DMS 273 (cell line): Measurements from ENCODE around the gene ZNF469.

Experiments
- DNase-seq: peaks from one replicate; lab custom pipeline; 2025; ENCODE audit not compliant: unreplicated experiment; lab: John Stamatoyannopoulos, UW

ZNF469 gene

DNA sequence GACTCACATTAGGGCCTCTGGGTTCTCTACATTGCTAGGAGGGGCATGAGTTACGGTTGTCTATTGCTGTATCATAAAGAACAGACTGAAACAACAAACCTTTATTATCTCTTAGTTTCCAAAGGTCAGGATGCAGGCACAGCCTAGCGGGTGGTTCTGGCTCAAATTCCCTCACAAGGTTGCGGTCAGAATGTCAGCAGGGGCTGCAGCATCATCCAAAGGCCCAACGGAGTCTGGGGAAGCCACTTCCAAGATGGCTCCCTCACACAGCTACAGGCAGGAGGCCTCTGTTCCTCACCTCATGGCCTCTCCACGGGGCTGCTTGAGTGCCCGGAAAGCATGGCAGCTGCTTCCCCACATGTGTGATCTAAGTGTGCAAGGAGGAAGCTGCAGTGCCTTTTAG is 40.7 kb downstream of the ZNF469 start:
- no peak for DNase-seq

GRCh38 chr16:88424587-88425235 is 42.0 kb downstream of the ZNF469 start:
- DNase-seq: peak; percentile 72

GRCh38 chr16:88426018-88426417 is 43.3 kb downstream of the ZNF469 start:
- DNase-seq: no peak

DNA sequence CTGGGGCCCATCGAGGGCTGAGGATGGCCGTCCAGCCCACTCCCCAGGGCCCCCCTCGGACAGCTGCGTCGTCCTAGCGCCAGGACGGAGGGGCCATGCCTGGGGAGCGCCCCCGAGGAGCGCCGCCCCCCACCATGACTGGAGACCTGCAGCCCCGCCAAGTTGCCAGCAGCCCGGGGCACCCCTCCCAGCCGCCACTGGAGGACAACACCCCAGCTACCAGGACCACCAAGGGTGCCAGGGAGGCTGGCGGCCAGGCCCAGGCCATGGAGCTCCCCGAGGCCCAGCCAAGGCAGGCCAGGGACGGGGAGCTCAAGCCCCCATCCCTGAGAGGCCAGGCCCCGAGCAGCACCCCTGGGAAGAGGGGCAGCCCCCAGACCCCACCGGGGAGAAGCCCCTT is 44.6 kb downstream of the ZNF469 start:
- no peak for DNase-seq

GRCh38 chr16:88428156-88428555 is 45.4 kb downstream of the ZNF469 start:
- no peak for DNase-seq

DNA sequence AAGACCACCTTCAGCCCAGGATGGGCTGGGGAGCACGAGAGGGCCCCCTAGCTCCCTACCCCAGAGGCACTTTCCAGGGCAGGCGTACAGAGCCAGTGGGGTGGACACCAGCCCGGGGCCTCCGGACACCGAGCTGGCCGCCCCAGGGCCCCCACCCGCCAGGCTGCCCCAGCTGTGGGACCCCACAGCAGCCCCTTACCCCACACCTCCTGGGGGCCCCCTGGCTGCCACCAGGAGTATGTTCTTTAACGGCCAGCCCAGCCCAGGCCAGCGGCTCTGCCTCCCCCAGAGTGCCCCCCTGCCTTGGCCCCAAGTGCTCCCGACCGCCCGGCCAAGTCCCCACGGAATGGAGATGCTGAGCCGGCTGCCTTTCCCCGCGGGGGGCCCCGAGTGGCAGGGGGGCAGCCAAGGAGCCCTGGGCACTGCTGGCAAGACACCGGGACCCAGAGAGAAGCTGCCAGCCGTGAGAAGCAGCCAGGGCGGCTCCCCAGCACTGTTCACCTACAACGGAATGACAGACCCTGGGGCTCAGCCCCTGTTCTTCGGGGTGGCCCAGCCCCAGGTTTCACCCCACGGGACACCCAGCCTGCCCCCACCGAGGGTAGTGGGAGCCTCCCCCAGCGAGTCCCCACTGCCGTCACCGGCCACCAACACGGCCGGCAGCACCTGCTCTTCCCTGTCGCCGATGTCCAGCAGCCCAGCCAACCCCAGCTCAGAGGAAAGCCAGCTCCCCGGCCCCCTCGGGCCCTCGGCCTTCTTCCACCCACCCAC is 46.0 kb downstream of the ZNF469 start:
- DNase-seq: no peak

GRCh38 chr16:88429387-88430184 is 46.8 kb downstream of the ZNF469 start:
- DNase-seq: no peak

DNA sequence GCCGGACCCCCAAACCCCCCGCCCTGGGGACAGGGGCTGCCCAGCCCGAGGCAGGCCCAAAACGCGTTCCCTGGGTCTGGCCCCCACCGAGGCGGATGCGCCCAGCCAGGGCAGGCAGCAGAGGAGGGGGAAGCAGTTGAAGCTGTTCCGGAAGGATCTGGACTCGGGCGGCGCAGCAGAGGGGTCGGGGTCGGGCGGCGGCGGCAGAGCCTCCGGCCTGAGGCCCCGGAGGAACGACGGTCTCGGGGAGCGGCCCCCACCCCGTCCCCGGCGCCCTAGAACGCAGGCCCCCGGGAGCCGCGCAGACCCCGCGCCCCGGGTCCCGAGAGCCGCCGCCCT is 47.4 kb downstream of the ZNF469 start:
- DNase-seq: no peak

DNA sequence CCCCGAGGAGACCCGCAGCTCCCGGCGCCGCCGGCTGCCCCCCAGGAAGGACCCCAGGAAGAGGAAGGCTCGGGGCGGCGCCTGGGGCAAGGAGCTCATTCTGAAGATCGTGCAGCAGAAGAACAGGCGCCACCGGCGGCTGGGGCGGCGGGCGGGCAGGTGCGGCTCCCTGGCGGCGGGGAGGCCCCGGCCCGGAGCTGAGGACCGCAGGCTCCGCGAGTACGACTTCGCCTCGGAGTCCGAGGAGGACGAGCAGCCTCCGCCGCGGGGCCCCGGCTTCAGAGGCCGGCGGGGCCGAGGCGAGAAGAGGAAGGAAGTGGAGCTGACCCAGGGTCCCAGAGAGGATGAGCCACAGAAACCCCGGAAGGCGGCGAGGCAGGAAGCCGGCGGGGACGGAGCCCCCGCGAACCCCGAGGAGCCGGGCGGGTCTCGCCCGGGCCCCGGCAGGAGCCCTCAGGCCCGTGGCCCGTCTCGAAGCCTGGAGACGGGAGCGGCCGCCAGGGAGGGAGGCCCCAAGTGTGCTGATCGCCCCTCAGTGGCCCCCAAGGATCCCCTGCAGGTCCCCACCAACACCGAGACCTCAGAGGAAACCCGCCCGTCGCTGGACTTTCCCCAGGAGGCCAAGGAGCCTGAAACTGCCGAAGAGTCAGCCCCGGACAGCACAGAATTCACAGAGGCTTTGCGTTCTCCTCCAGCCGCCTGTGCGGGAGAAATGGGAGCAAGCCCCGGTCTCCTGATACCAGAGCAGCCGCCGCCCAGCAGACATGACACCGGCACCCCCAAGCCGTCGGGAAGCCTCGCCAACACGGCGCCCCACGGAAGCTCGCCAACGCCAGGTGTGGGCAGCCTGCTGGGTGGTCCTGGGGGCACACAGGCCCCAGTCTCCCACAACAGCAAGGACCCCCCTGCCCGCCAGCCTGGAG is 48.0 kb downstream of the ZNF469 start:
- DNase-seq: peak; percentile 69

DNA sequence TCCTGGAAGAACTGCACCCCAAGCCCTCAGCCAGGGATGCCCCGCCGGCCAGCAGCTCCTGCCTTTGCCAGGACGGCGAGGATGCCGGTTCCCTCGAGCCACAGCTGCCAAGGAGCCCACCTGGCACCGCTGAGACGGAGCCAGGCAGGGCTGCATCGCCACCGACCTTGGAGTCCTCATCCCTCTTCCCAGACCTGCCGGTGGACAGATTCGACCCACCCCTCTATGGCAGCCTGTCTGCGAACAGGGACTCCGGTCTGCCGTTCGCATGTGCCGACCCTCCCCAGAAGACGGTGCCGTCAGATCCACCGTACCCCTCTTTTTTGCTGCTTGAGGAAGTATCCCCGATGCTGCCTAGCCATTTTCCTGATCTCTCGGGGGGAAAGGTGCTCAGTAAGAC is 48.9 kb downstream of the ZNF469 start:
- no peak for DNase-seq

DNA sequence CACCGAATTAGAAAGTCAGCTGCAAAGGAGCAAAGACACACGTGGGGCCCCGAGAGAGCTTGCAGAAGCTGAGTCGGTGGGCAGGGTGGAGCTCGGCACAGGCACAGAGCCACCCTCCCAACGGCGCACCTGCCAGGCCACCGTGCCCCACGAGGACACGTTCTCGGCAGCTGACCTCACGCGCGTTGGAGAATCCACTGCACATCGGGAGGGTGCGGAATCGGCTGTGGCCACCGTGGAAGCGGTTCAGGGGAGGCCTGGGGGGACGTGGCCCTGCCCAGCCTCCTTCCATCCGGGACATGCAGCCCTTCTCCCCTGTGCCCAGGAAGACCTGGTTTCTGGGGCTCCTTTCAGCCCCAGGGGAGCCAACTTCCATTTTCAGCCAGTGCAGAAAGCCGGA is 49.4 kb downstream of the ZNF469 start:
- DNase-seq: no peak
